ENCODE measurements around the gene BRI3BP.
A peak's percentile ranks its signal among the peaks of the same experiment; 100 is the strongest.
"Not testable (repeated sequence)": the region's sequence is repeated elsewhere in the genome, so short reads cannot be mapped to it uniquely, and the experiment has no call there.

BRI3BP gene

GRCh38 chr12:124975276-124975675 lies 18.2 kb upstream of the BRI3BP start:
- no peak for DNase-seq
- no peak for ATAC-seq

GRCh38 chr12:124976999-124977398 lies 16.4 kb upstream of the BRI3BP start:
- no peak for DNase-seq
- no peak for ATAC-seq

- DNase-seq (no peak), ATAC-seq (no peak)
Measured at GRCh38 chr12:124979568-124979967, 13.9 kb upstream of the BRI3BP start.

DNA sequence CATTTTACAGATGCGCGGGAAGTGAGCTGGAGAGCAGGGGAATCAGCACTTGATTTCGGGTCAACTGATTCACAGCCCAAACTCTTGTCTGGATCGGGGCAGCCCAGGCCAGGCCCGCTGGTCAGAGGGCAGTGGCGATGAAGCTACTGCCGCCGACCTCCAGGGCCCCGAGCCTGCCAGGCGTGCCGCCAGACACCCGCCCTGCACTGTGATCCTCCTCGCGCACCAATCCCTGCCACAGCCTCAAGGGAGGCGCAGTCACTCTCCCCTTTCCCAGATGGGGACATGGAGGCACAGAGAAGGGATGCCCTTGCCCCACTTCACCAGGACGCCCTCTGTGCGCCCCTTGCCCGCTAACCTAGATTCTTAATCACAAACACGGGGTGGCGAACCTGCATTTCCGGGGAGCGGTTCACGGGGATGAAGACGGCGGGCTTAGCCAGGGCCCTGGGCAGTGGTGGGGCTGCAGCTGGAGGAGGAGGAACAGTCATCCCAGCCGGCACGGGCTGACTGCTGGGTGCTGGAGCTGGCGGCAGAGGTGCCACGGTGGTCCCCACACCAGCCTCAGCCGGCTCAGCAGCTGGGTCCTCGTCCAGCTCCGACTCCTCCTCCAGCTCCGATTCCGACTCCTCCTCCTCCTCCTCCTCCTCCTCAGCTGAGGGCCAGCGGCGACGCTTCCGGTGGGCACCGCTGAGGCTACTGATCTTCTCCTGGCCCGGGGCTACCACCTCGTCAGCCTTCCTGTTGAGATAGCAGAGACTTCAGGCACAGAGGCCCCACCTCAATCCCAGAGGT lies 13.2 kb upstream of the BRI3BP start:
- ATAC-seq (no peak), DNase-seq (no peak)

- not testable (repeated sequence) for ATAC-seq
Measured at GRCh38 chr12:124986876-124987275, 6.6 kb upstream of the BRI3BP start.

DNA sequence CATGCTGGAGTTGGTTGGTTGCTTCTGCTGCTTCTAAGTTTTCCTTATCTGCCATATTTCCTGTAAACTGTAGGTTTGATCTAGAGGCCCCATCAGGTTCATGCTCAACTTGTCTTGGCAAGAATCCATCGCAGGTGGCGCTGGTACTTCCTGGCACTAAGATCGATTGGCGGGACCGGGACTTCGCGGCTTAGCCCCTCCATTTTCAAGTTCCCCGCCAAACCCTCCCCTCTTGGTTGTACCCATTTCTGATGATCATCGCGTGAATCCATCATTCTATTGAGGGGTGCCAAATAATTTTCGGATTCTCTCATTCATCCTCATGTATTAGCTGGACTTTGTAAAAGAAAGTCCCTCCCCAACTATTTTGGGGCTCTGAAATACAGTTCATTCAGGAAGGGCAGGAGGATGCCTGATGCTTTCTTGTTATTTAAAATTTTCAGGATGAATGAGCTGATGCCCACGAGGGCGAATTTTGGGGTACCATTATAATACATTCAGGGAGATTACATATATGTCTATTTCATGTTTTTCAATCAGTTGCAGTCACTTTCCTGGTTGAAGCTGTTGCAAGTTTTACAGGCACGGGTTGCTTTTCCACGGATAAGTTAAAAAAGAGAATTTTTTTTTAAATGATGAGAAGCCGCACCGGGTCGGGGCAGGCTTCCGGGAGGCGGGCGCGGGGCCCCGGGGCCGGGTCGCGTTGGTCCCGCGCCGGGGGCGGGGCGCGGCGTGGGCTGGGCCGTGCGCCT lies 395 bp upstream of the BRI3BP start:
- DNase-seq (peak; percentile 88), ATAC-seq (peak; percentile 75)

More at GRCh38 chr12:124986876-124987275, 6.6 kb upstream of the BRI3BP start:
- not testable (repeated sequence) for DNase-seq

GRCh38 chr12:124994437-124994975 lies 1.1 kb downstream of the BRI3BP start:
- ATAC-seq: no peak
- peak; percentile 41 for DNase-seq

GRCh38 chr12:124995200-124995961 lies 1.9 kb downstream of the BRI3BP start:
- ATAC-seq (no peak), DNase-seq (no peak)

- DNase-seq: no peak
Measured at GRCh38 chr12:124998705-124999104, 5.3 kb downstream of the BRI3BP start.

GRCh38 chr12:125001636-125002035 lies 8.2 kb downstream of the BRI3BP start:
- ATAC-seq (no peak), DNase-seq (no peak)

More at GRCh38 chr12:124998705-124999104, 5.3 kb downstream of the BRI3BP start:
- ATAC-seq: no peak

- no peak for DNase-seq
- no peak for ATAC-seq
Measured at GRCh38 chr12:125003021-125003420, 9.6 kb downstream of the BRI3BP start.

DNA sequence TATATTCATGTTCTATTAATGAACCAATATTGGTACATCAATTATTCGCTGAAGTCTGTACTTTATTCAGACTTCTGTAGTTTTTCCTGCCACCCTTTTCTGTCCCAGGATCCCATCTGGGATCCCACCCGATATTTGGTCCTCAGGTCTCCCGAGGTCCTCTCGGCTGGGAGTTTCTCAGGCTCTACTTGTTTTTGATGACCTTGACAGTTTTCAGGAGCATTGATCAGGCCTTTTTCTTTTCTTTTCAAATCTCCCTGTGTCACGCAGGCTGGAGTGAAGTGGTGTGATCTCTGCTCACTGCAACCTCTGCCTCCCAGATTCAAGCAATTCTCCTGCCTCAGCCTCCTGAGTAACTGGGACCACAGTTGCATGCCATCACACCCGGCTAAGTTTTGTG lies 11.2 kb downstream of the BRI3BP start:
- ATAC-seq (no peak), DNase-seq (no peak)

DNA sequence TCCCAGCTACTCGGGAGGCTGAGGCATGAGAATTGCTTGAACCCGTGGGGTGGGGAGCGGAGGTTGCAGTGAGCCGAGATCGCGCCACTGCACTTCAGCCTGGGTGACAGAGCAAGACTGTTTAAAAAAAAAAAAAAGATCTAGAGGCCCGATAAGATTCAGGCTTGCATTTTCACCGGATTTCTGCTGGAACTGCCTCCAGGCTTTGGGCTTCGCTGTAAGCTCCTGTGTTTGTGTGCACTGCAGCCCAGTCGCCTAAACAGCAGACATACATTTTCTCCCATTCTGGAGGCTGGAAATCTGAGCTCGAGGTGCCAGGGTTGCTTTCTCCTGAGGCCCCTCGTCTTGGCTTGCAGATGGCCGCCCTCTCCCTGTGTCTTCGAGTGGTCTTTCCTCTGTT lies 12.2 kb downstream of the BRI3BP start:
- ATAC-seq: no peak
- no peak for DNase-seq

GRCh38 chr12:125006365-125006764 lies 12.9 kb downstream of the BRI3BP start:
- no peak for DNase-seq
- no peak for ATAC-seq

GRCh38 chr12:125013816-125014442 lies 20.5 kb downstream of the BRI3BP start:
- DNase-seq: no peak
- ATAC-seq: no peak

DNA sequence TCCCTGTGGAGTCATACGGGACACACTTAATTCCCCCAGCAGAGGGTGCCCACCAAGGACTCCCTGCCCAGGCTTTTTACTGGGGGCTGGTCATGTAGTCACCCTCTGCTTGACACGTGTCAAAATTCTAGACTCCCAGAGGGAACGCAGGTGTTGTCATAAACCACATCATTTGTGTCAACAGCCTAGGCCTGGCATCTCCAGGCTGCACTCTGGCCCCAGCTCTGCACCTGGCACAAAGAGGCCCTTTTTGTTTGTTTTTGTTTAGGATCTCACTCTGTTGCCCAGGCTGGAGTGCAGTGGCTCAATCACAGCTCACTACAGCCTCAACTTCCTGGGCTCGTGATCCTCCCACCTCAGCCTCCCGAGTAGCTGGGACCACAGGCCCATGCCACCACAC lies 21.1 kb downstream of the BRI3BP start:
- no peak for ATAC-seq
- DNase-seq: no peak

DNA sequence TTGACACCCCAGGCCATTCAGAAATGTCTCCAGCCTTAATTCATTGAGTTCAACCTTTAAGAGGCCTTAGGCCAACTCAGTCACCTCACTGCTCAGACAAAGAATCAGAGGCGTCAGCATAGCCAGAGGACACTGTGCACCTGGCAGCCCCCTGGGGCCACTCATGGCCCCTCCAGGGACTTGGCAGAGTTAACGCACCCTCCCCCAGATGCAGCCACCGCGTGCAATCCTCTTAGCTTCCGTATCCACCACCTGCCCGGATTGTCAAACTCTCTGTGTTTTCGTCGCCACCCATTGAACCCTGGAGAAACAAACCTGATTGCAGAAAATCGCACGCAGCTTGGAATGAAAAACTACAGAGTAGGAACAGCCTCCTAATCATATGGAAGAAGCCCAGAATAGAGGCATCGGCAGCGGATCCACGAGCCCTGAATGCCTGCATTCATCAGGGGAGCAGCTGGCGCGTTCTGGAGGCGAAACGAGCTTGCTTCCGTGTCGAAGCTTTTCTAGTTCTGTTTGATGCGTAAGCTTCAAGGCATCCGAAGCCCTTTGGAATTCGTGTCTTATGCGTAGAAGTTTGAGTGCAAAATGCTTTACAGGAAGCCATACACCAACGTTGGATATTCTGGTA lies 22.4 kb downstream of the BRI3BP start:
- no peak for DNase-seq
- ATAC-seq: no peak

GRCh38 chr12:125017801-125018200 lies 24.4 kb downstream of the BRI3BP start:
- ATAC-seq (no peak), DNase-seq (no peak)

DNA sequence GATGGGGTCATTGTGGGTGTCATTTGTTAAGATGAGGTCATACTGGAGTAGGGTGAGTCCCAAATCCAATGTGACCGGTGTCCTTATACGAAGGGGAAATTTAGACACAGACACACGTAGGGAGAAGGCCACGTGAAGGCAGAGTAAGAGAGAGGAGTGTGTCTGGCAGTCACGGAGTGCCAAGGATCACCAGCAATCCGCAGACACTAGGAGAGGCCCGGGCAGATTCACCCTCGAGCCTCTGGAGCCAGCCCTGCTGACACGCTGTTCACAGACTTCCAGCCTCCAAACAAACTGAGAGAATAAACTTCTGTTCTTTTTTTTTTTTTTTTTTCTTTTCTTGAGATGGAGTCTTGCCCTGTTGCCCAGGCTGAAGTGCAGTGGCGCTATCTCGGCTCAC lies 24.9 kb downstream of the BRI3BP start:
- no peak for DNase-seq
- ATAC-seq: no peak

DNA sequence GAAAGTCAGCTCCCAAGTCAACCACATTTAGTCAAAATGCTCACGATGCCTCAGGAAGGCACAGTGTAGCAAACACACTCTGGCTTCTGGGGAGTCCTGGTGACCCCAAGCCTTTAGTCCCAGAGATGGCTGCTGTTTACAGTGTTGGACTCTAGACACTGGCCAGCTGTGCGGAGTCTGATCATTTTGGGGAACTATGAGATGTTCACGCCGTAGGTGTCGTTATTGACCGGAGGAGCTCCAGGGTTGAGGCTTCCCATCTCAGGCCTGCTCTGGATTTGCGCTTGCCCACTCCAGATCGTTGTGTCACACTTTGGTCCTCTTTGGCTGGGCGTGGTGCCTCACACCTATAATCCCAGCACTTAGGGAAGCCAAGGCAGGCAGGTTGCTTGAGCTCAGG lies 27.7 kb downstream of the BRI3BP start:
- ATAC-seq (no peak), DNase-seq (no peak)

DNA sequence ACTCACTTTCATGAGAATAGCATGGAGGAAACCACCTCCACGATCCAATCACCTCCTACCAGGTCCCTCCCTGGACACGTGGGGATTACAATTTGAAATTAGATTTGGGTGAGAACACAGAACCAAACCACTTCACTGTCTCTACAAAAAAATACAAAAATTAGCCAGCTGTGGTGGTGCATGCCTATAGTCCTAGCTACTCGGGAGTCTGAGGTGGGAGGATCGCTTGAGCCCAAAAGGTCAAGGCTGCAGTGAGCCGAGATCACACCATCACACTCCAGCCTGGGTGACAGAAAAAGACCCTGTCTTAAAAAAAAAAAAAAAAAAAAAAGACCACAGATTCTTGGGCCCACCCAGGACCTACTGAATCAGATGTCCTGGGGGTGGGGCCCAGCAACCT lies 28.3 kb downstream of the BRI3BP start:
- DNase-seq (no peak), ATAC-seq (no peak)

DNA sequence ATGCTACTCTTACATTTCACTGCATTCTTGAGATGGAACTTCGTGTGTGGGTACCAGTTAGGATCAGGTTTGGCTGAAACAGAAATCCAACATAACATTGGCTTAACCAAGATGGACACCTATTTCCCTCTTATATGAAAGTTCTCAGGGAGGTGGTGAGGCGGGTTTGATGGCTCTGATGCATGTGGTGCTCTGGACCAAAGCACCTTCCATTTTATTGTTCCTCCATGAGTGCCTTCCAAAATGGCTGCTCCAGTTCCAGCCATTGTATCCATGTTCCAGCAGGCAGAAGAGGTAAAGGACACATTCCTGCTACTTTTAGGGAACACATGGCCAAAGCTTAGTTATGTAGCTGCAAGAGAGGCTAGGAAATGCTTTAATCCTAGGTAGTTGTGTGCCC lies 29.6 kb downstream of the BRI3BP start:
- no peak for DNase-seq
- ATAC-seq: no peak

Data from stimulated activated naive CD8-positive, alpha-beta T cell treated with anti-CD3 and anti-CD28 coated beads, Interleukin-15, Interleukin-2, amounts not matched to agents 100 U/mL and 50 U/mL, for 24 hours (primary cell).